ENCODE measurements around the gene LCN12.

DNA sequence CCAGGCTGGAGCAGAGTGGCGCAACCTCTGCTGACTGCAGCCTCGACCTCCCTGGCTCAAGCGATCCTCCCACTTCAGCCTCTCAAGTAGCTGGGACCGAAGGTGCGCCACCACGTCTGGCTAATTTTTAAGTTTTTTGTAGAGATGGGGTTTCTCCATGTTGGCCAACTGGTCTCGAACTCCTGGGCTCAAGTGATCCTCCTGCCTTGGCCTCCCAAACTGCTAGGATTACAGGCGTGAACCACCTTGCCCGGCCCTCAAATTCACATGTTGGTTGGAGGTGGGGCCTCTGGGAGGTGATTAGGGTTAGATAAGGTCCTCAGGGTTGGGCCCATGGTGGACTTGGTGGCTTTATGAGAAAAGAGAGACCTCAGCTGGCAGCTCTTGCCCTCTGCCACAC lies 10.1 kb downstream of the LCN12 start:
- TF ChIP-seq, protein P1, sequence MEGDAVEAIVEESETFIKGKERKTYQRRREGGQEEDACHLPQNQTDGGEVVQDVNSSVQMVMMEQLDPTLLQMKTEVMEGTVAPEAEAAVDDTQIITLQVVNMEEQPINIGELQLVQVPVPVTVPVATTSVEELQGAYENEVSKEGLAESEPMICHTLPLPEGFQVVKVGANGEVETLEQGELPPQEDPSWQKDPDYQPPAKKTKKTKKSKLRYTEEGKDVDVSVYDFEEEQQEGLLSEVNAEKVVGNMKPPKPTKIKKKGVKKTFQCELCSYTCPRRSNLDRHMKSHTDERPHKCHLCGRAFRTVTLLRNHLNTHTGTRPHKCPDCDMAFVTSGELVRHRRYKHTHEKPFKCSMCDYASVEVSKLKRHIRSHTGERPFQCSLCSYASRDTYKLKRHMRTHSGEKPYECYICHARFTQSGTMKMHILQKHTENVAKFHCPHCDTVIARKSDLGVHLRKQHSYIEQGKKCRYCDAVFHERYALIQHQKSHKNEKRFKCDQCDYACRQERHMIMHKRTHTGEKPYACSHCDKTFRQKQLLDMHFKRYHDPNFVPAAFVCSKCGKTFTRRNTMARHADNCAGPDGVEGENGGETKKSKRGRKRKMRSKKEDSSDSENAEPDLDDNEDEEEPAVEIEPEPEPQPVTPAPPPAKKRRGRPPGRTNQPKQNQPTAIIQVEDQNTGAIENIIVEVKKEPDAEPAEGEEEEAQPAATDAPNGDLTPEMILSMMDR (IDR thresholded peaks at IDR 0.05; ENCODE audit: low read depth, low read length) = no peak
- no peak for TF ChIP-seq EZH2phosphoT487 (IDR thresholded peaks at IDR 0.05; ENCODE audit: low read depth)
